HL-60/S4 treated with phorbol 12-myristate 13-acetate at 8.2 ng/mL for 4 days and 3 days (cell line): ENCODE data around the gene PAMR1.

Experiments
- in situ Hi-C: fragments of 300-500 bp; cut with MboI; formaldehyde crosslinking; loops from 2 replicates; pipeline ENCODE4 v1.15.0; 2022; ENCODE audit warnings: low sequenced_read_pairs

The PAMR1 gene

DNA sequence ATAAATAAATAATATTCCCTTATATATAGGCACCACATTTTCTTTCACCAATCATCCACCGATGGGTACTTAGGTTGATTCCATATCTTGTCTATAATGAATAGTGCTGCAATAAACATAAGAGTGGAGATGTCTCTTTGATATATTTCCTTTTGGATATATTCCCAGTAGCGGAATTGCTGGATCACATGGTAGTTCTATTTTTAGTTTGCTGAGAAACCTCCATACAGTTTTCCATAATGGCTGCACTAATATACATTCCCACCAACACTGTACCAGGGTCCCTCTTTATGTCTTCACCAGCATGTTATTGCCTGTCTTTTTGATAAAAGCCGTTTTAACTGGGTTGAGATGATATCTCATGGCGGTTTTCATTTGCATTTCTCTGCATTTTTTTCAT is 23.6 kb downstream of the PAMR1 start:
- in situ Hi-C loops, result no loop called here

DNA sequence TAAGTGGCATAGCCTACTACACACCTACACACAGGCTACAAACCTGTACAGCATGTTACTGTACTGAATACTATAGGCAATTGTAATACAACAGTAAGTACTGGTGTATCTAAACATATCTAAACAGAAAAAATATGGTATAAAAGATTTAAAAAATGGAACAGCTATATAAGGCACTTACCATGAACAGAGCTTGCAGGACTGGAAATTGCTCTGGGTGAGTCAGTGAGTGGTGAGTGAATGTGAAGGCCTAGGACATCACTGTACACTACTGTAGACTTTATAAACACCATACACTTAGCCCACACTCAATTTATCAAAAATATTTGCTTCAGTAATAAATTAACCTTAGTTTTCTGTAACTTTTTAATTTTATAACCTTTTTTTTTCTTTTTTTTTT is 24.7 kb downstream of the PAMR1 start:
- in situ Hi-C loops, result no loop called here

DNA sequence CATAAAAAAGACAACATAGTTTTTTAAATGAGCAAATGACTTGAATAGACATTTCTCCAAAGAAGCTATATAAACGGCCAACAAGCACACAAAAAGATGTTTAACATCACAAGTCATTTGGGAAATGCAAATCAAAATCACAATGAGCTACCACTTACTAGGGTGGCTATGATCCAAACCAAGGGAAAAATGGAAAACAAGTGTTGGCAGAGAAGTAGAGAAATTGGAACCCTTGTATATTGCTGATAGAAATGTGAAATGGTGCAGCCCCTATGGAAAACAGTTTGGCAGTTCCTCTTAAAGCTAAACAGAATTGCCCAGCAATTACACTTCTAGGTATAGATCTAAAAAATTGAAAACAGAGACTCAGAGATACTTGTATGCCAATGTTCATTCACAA is 29.0 kb downstream of the PAMR1 start:
- in situ Hi-C loops, result no loop called here

DNA sequence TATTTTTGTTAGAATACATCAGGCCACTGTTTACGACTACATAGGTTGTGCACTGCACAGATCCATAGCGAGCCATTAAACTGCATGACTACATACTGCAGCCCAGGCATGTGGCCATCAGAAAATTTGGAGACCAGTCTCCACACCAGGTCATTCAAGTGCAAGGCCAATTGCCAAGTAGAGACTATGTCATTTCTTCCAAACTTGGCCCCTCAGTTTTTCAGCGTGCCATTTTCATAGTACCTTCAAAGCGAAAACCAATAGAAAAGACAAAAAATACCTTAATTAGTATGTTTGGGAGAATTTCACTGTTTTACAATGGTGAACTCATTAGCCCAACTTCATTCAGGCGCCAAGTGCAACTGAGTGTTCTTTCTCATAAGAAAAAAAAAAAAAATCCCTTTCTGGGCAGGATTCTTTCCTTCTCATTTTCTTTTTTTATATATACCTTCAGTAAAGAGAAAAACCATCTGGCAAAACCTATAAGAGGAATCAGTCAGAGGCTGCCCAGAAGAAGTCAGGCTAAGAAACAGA is 30.4 kb downstream of the PAMR1 start:
- in situ Hi-C loops, result no loop called here

- in situ Hi-C loops, result no loop called here
Measured at GRCh38 chr11:35491231-35491871, 34.1 kb downstream of the PAMR1 start.

GRCh38 chr11:35488117-35488516 is 37.3 kb downstream of the PAMR1 start:
- in situ Hi-C loops, result no loop called here

DNA sequence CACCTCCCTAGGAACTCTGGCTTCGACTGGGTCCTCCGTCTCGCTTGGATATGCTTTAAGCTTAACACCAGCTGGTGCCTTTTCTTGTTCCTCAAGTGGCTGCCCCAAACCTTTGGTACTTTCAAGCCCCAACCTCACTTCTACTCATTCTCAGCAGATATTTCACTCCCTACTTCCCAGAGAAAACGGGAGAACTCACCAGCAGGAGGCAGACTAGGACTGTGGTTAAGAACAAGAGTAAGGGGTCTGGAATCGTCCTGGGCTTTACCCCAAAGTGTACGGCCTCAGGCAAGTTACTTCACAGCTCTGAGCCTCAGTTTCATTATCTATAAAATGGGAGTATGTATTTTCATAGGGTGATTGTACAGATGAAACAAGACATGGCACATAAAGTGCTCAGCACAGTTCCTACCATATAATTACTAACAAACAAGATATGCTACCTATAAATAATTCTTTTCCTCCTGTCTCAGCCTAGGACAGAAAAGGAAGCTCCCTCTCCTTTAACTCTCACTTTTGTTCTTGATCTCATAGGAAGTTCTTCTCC is 37.8 kb downstream of the PAMR1 start:
- in situ Hi-C loops, result no loop called here

DNA sequence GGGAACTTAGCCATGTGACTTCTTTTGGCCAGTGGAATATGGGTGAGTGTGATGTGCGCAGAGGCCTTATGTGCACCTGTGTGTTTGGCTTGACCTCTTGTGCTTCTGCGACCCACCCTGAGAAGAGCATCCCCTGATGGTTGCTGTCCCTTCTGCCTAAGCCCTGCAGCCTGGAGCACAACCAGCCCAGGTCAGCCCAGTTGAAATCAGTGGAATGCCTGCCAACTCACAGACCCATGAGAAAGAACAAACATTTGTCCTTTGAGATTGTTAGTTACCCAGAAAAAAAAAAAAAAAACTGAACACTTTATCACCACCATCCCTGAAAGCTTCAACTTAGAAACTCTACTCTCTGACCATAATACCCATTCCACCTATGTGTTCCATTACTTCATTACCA is 38.5 kb downstream of the PAMR1 start:
- in situ Hi-C loops, result no loop called here

DNA sequence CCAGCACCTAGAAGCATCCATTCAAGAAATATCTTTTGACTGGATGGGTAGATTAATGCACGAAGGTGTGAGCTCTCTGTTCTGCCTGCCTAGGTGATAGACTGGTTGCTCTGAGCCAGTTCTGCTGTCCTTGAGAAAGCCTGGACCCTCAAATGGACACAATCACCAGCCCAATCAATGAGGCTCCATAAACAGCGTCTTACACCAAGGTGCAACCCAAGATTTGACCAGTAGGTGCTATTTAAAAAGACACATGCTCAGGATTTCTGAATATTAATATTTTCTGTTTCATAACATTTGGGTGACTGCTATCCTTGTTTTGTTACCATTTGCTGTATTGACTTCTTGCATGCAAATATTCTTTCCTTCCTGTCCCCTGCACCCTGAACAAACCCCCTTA is 39.0 kb downstream of the PAMR1 start:
- in situ Hi-C loops, result no loop called here

DNA sequence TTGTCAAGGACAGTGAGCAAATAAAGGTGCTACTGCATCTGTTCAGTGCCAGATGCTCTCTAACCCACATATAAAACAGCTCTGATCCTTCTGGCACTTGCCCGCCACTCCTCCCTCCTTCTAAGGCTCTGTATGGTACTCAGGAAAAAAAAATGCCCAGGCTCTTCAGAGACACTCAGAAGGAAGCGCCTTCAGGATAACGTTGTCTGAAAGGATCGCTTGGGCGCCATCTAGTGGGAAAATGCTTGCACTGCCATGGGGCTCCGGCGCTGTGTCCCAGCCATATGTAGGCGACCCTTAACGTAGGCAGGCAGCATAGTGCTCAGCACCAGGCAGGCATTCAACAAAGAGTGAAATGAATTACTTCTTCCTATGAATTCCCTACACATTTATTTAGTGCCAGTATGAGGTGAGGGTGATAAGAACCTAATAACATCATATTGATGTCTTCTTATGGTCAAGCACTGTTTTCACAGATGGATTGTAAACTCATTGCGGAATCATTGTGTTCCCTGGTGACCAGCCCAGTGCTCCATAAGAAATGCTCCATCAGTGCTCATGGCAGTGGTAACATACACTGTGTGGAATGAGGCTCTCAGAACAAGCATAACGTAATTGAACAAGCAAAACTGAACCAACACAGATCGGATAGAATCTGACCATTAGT is 39.6 kb downstream of the PAMR1 start:
- in situ Hi-C loops, result no loop called here

GRCh38 chr11:35484435-35484834 is 41.0 kb downstream of the PAMR1 start:
- in situ Hi-C loops, result no loop called here

DNA sequence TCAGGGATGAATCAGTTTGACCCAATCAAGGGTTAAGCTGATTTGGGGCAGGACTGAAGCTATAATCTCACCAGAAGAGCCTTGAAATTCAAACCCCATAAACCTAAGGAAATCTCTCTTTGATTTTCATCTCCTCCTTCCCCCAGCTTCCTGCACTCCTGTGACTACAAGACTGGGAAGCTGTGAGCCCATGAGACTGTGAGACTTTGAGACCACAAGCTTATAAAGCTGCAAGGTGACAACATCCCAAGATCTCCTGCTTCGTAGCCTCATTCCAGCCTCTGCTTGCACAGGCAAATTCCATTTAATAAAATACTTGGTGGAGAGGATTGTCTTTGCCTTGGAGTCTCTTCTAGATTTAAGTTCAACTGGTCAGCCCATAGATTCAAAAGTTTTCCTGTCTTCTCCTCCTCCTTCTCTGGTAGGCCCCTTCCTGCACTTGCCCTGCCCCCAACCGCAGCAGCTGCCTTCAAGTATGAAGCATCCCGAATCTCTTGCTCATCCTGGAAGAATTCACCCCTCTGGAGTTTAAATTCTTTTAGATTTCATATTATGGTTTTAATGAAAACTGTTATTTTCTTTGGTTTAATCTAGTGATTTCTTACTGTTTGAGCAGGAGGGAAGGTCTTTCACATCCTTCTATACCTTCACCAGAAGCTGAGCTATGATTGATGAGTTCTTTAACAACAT is 42.1 kb downstream of the PAMR1 start:
- in situ Hi-C loops, result no loop called here

DNA sequence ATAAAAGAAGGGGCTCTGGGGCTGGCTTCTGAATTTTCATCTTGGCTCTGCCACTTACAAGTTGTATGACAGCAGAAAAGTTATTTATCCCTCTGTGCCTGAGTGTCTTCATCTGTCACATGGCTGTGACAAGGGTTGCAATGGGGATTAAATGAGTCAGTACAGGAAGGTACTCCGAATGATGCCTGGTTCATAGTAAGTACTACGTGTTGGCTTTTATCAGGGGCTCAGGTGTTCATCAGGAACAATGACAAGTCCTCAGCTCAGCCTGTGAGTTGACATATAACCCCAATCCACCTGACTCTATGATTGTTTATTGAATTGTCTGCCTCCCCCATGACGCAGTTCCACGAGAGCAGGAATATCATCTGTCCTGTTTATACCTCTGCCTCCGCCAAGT is 45.7 kb downstream of the PAMR1 start:
- in situ Hi-C loops, result no loop called here

DNA sequence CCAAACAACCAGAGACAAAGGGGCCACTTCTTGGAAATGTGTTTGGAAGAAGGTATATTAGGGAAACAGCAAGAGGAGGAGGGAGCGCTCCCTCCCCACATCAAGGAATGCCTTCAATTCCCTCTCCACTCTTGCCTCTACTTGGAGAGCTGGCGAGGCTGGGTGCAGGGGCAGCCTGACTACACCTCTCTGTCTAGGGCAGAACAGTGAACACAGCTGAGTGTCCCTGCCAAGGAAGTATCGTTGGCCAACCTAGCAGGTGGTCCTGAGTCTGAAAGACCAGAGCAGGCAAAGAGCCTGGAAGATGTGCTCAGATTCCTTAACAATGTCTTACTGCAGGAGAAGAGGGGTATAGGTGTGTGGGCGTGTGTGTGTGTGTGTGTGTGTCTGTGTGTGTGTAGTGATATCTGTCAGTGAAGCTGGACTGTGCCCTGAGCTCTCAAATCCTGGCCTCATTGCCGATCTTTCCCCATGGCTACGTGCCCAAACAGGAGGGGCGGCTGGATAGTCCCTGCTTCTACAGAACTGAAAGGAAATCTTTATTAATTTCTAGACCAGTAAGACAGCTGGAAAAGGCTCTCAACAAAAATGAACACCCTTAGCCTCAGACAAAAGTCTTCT is 46.8 kb downstream of the PAMR1 start:
- in situ Hi-C loops, result no loop called here

DNA sequence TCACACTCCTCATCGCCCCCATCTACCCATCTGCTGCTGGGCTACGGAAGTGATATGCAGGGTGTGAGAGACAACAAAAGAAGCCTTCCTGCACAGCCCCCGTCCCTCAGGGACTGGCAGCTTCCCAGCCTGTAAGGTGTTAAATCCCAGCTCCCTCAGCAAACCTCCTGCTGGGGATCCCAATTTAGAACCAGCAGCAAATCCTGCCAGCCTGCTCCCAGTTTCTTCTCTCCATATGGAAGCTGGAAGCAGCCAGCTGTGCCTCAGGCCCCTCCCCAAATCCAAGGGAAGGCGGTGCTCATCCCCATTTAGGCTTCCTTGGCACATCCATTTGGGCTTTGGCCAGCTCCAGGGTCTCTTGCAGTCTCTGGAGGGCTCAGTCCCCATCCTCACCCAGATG is 47.5 kb downstream of the PAMR1 start:
- in situ Hi-C loops, result no loop called here

- in situ Hi-C loops, result no loop called here
Measured at GRCh38 chr11:35474688-35475087, 50.7 kb downstream of the PAMR1 start.

GRCh38 chr11:35473795-35474374 is 51.5 kb downstream of the PAMR1 start:
- in situ Hi-C loops, result no loop called here

DNA sequence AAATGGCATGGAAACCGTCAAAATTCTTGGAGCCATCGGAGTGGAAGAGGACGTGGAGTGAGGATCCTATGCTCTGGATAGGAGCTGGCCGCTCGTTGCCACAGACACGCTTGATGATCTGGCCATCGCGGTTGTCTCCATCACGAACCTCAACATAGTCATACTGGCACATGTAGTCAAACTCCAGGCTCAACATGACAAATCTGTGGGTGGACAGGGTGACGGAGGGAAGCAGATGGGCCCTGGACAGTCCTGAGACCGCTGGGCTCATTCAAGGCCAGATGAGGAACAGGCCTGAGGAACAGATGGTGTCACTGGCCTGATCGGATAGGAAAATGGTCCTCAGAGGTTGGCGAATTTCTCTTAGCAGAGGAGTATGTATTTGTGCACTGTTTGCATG is 54.8 kb downstream of the PAMR1 start:
- in situ Hi-C loops, result no loop called here

DNA sequence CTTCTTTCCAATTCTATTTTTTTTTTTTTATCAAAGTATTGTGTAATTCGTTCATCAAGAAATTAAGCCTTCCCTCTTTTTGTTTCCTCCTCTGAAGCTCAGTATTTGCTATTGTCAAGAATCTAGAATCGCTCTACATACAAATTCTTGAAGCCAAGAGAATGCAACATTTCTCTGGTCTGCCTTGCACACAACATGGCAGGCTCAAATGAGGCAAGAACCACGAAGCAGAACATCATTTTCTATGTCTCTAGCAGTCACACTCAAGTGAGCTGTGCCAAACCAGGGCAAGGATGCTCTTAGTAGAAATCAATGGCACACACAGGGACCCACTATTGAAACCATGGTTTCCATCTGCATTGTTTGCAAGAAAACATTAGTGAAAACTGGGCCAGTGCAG is 59.4 kb downstream of the PAMR1 start:
- in situ Hi-C loops, result no loop called here

DNA sequence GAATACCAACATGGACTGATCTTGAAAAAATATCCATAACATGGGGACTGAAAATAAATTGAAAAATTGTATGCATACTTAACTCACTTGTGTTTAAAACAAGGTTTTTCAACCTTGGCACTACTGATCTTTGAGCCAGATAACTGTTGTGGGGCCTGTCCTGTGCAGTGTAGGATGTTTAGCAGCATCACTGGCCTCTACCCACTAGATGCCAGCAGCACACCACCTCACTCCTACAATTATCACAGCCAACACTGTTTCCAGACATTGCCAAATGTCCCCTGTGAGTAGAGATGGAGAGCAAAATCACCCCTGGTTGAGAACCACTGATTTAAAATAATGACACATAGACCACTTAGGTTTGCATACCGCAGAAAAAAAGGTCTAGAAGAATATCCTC is 61.1 kb downstream of the PAMR1 start:
- in situ Hi-C loops, result no loop called here

DNA sequence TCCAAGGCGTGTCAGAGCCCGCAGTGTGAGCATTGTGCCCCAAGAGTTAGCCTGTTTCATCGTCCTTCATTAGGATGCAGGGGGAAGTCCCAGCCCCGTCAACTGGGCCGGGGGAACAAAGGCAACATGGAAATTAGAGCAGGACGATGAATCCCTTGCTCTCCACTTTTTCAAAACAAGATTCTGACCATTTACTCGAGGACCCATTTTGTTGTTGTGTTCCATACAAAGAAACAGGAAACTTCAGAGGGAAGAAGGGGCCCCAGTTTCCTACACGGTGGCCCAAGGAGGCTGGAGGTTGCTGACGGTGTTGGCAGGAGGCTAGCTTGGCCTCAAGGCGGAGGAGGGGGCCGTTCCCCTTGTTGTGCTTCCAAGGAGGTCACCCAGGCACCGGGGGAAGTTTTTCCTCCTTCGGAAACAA is 62.1 kb downstream of the PAMR1 start:
- in situ Hi-C loops, result no loop called here
